ENCODE results near the gene PANK4.

GRCh38 chr1:2499986-2500596, 26.3 kb downstream of the PANK4 start:
- TF ChIP-seq GABPA (IDR thresholded peaks at IDR 0.05; ENCODE audit: borderline replicate concordance, insufficient read depth, low read length) (no peak), CTCF (IDR thresholded peaks at IDR 0.05; ENCODE audit: control extremely low read depth in 1 of 3, insufficient read depth in 1 of 3, low read depth in 1 of 3, low read length in 3 of 3) (no peak)

Data from H1 (cell line).